Endothelial cell of umbilical vein (primary cell): ENCODE measurements around the gene MACROD2. TPM values are rescaled to one million over a fixed set of nuclear protein-coding genes. Genes with fewer than 3 reads are reported as not detected.

Experiments used
- BruUV-seq: library from RNA; stranded (reverse); fragments of 400-500 nt; replicated peaks from 2 replicates; lab custom pipeline; 2021; lab: Mats Ljungman, UMichigan
- CTCF ChIA-PET: fragments of 300-600, 350-600 bp; sonication (Branson Sonifier 250); formaldehyde crosslinking; loops from one replicate; lab custom pipeline; 2021; ENCODE audit warnings: antibody characterized with exemption, inconsistent platforms; lab: Charles Lee
- POLR2A ChIA-PET: fragments of 300-600, 350-600 bp; sonication (Branson Sonifier 250); formaldehyde crosslinking; loops from one replicate; lab custom pipeline; 2021; ENCODE audit warnings: antibody characterized with exemption, inconsistent platforms; lab: Charles Lee
- DNase-seq: peaks from one replicate; pipeline ENCODE4 v3.0.0-alpha.2; 2011; ENCODE audit warnings: low read depth, low spot score
- FAIRE-seq: peaks from 2 replicates; lab custom pipeline; 2011; peaks lifted over from hg19 to GRCh38; lab: Jason Lieb, UNC
- H2AFZ ChIP-seq: 2 replicates; pipeline ENCODE4 v1.6.0; 2012; ENCODE audit warnings: low read depth, low read length, control low read depth, inconsistent platforms
- H3K27ac ChIP-seq: 2 replicates; pipeline ENCODE4 v1.5.1; 2011; ENCODE audit warnings: low read depth, mild to moderate bottlenecking, control low read depth, low read length, moderate library complexity; ENCODE audit not compliant: insufficient read depth
- H3K27me3 ChIP-seq, 2 experiments: 2 replicates each; pipeline versions ENCODE4 v1.6.0 to v1.6.1; 2011; ENCODE audit warnings: low read length in 2 of 2, mixed read lengths in 1 of 2; ENCODE audit not compliant: control insufficient read depth in 2 of 2, insufficient read depth in 2 of 2
- H3K36me3 ChIP-seq, 2 experiments: 2 replicates in 1 of 2; 3 replicates in 1 of 2; pipeline ENCODE4 v1.5.1; 2011; ENCODE audit warnings: low read length in 2 of 2, mild to moderate bottlenecking in 1 of 2, moderate library complexity in 1 of 2; ENCODE audit not compliant: control insufficient read depth in 2 of 2, insufficient read depth in 2 of 2; ENCODE audit errors: extremely low read depth in 1 of 2
- H3K4me1 ChIP-seq: 3 replicates; pipeline ENCODE4 v1.5.1; 2011; ENCODE audit warnings: mild to moderate bottlenecking, low read length; ENCODE audit not compliant: control insufficient read depth, insufficient read depth; ENCODE audit errors: extremely low read depth
- H3K4me2 ChIP-seq: 2 replicates; pipeline ENCODE4 v1.6.1; 2011; ENCODE audit warnings: low read length, control low read depth, mixed read lengths; ENCODE audit not compliant: insufficient read depth
- H3K4me3 ChIP-seq, 3 experiments: fragments of 200-600 bp in 1 of 3; sonication (generic), shearing (Covaris generic) in 1 of 3; replicated peaks in 1 of 3; 2 replicates each; pipeline ENCODE4 v1.5.1; 2011 to 2016; ENCODE audit warnings: control low read depth in 3 of 3, low read length in 3 of 3, mild to moderate bottlenecking in 2 of 3, inconsistent platforms in 1 of 3, low read depth in 1 of 3, moderate library complexity in 1 of 3; ENCODE audit not compliant: insufficient read depth in 1 of 3
- H3K79me2 ChIP-seq: 2 replicates; pipeline ENCODE4 v1.6.0; 2012; ENCODE audit warnings: low read length, inconsistent platforms; ENCODE audit not compliant: control insufficient read depth, insufficient read depth
- H3K9ac ChIP-seq: replicated peaks from 2 replicates; pipeline ENCODE3; 2011; ENCODE audit warnings: low read length, control low read depth; ENCODE audit not compliant: insufficient read depth; ENCODE audit errors: extremely low read depth
- H3K9me1 ChIP-seq: replicated peaks from 3 replicates; pipeline ENCODE4 v1.6.0; 2011; ENCODE audit warnings: mild to moderate bottlenecking, low read length; ENCODE audit not compliant: control insufficient read depth, insufficient read depth; ENCODE audit errors: extremely low read depth
- H3K9me3 ChIP-seq: replicated peaks from 2 replicates; pipeline ENCODE4 v1.5.1; 2012; ENCODE audit warnings: low read length, inconsistent platforms; ENCODE audit not compliant: control insufficient read depth, insufficient read depth
- H4K20me1 ChIP-seq: replicated peaks from 2 replicates; pipeline ENCODE3; 2011; ENCODE audit warnings: mild to moderate bottlenecking, low read length; ENCODE audit not compliant: control insufficient read depth, insufficient read depth; ENCODE audit errors: extremely low read depth
- CTCF ChIP-seq, 2 donors: IDR thresholded peaks; 1 replicate in 1 of 2; 2 replicates in 1 of 2; pipeline ENCODE4 v1.5.1; 2011; ENCODE audit warnings: low read length in 2 of 2, mild to moderate bottlenecking in 2 of 2, moderate library complexity in 2 of 2, control low read depth in 1 of 2, inconsistent platforms in 1 of 2, low read depth in 1 of 2; ENCODE audit not compliant: insufficient read depth in 1 of 2; ENCODE audit errors: extremely low read depth in 1 of 2
- FOS ChIP-seq: IDR thresholded peaks from 2 replicates; pipeline ENCODE4 v1.6.1; 2011; ENCODE audit warnings: mild to moderate bottlenecking, low read length, moderate library complexity, borderline replicate concordance; ENCODE audit not compliant: insufficient read depth
- GATA2 ChIP-seq: IDR thresholded peaks from 2 replicates; pipeline ENCODE4 v1.7.0; 2011; ENCODE audit warnings: low read depth, mild to moderate bottlenecking, moderate library complexity, mixed read lengths, low read length; ENCODE audit not compliant: insufficient read length, insufficient read depth
- MAX ChIP-seq: IDR thresholded peaks from 2 replicates; pipeline ENCODE4 v1.6.1; 2011; ENCODE audit not compliant: insufficient read depth, insufficient read length
- POLR2AphosphoS5 ChIP-seq: IDR thresholded peaks from 2 replicates; pipeline ENCODE4 v1.6.1; 2012; ENCODE audit warnings: low read depth, mild to moderate bottlenecking, control low read depth, low read length, moderate library complexity; ENCODE audit not compliant: insufficient read depth
- dilution Hi-C: fragments of 300-500 bp; cut with MboI; formaldehyde crosslinking; loops from one replicate; pipeline ENCODE4 v1.15.0; 2019; ENCODE audit warnings: low sequenced_read_pairs; ENCODE audit not compliant: extremely low pct_ligation_motif_present
- intact Hi-C: fragments of 100-400 bp; cut with micrococcal nuclease; formaldehyde crosslinking; loops from one replicate; pipeline ENCODE4 v1.10.0; 2022
- polyA plus RNA-seq, 4 experiments: library from polyadenylated mRNA; depleted of rRNA in 3 of 4; stranded (reverse) in 3 of 4; unstranded in 1 of 4; fragments of >200 nt; gene quantifications; 2 replicates each; pipeline versions ENCODE4 v1.2.1 to v1.2.3, GENCODE V29; 2011 to 2012; ENCODE audit warnings: missing spikeins in 1 of 4
- total RNA-seq: library from RNA; stranded (reverse); gene quantifications from 2 replicates; pipeline ENCODE4 v1.2.3, GENCODE V29; 2021

MACROD2 gene
- total and polyA plus RNA-seq, 2 donors (not counting 3 experiments of a cell fraction or from before 2014, with no cell fraction given) = 0.11 to 0.73 TPM

- dilution Hi-C loops = no loop called here
- Histone ChIP-seq H3K9me3 (no peaks in the 10 kb centered on the region), H2AFZ (no peak overlapping the region), H3K4me3 (no peak overlapping the region), H4K20me1 (no peaks in the 10 kb centered on the region), H3K9me1 (no peaks in the 10 kb centered on the region), H3K4me1 (no peaks in the 10 kb centered on the region), H3K4me2 (no peak overlapping the region), H3K36me3 (no peaks in the 10 kb centered on the region), H3K27ac (no peak overlapping the region), H3K9ac (no peak overlapping the region), H3K27me3 (no peaks in the 10 kb centered on the region), H3K79me2 (no peaks in the 10 kb centered on the region)
- peak; percentile 69 for DNase-seq
- BruUV-seq = no TSS peak
- peak; percentile 71 for FAIRE-seq
- POLR2A ChIA-PET = no interaction called here
- CTCF ChIA-PET = interaction anchor here (0.5 to 3.9 kb wide), 19 partner anchors 12 to 1524 kb away, joined by 3 to 145 read pairs (median 4); partner anchors contain the start of gene FLRT3
- TF ChIP-seq POLR2AphosphoS5 (no peak), FOS (no peak), CTCF (IDR thresholded peaks at IDR 0.05; ENCODE audit: extremely low read depth in 1 of 2, insufficient read depth in 1 of 2, low read depth in 1 of 2, low read length in 2 of 2) (peak; percentile 70 to 71), MAX (no peak), GATA2 (no peak)
- intact Hi-C loops = loop anchor here (1.0 to 10.0 kb wide), 4 partner anchors 250 to 900 kb away; partner anchors contain the start of gene FLRT3
Measured at GRCh38 chr20:15236812-15237211, 1241.5 kb downstream of the MACROD2 start.
